Measurements from ENCODE around the gene CFAP161. TPM values are rescaled to one million over a fixed set of nuclear protein-coding genes. Genes with fewer than 3 reads are reported as not detected.

CFAP161 gene
- total and polyA plus RNA-seq, 2 donors from 2014 or later = 0.50 TPM; not detected in 1

DNA sequence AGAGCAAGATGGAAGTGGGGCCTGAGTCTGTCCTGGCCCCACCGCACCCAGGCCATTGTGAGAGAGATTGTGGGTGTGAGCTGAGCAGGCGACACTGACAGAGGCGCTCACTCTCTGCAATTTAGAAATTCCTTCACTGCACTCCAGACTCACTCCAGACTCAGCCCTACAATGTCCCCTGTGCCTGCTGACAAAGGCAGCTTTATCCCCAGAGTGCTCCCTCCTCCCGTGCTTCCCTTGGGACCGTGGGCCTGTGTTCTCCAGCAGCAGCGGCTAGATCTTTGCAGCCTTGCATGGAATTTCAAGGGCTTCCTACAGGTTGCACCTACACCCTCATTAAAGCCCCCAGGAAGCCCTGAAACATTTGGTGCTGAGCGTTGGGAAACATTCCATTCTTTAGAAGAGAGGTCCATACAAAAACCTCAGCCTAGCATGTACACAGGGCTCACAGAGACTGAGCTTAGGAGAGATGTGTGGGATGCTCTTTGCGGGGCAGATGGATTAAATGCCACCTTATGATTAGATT, 61.3 kb downstream of the CFAP161 start:
- no peaks in the 10 kb centered on the region for H3K9me3 ChIP-seq (ENCODE audit: control insufficient read depth in 2 of 3, insufficient read depth in 1 of 3, low read length in 3 of 3)
- no peaks in the 10 kb centered on the region for H3K4me1 ChIP-seq (ENCODE audit: control insufficient read depth in 2 of 3, insufficient read depth in 2 of 3, low read depth in 1 of 3, low read length in 3 of 3)
- TF ChIP-seq, protein P1, sequence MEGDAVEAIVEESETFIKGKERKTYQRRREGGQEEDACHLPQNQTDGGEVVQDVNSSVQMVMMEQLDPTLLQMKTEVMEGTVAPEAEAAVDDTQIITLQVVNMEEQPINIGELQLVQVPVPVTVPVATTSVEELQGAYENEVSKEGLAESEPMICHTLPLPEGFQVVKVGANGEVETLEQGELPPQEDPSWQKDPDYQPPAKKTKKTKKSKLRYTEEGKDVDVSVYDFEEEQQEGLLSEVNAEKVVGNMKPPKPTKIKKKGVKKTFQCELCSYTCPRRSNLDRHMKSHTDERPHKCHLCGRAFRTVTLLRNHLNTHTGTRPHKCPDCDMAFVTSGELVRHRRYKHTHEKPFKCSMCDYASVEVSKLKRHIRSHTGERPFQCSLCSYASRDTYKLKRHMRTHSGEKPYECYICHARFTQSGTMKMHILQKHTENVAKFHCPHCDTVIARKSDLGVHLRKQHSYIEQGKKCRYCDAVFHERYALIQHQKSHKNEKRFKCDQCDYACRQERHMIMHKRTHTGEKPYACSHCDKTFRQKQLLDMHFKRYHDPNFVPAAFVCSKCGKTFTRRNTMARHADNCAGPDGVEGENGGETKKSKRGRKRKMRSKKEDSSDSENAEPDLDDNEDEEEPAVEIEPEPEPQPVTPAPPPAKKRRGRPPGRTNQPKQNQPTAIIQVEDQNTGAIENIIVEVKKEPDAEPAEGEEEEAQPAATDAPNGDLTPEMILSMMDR (IDR thresholded peaks at IDR 0.05; ENCODE audit: borderline replicate concordance, extremely low read depth, insufficient read depth) = no peak
- FAIRE-seq (no peak), DNase-seq (no peak)
- H3K27ac ChIP-seq (ENCODE audit: low read depth in 2 of 2, low read length in 2 of 2) = no peak overlapping the region
- H3K27me3 ChIP-seq (ENCODE audit: control insufficient read depth, insufficient read depth, low read length) = no peaks in the 10 kb centered on the region
- H3K4me3 ChIP-seq (ENCODE audit: low read length in 3 of 3) = no peak overlapping the region
- intact Hi-C loops (cut with DNase I) = no loop called here
- H3K36me3 ChIP-seq (ENCODE audit: control insufficient read depth in 2 of 3, insufficient read depth in 3 of 3, low read length in 3 of 3) = no peaks in the 10 kb centered on the region
- no peak overlapping the region for H3K9ac ChIP-seq (ENCODE audit: low read length in 3 of 3)

DNA sequence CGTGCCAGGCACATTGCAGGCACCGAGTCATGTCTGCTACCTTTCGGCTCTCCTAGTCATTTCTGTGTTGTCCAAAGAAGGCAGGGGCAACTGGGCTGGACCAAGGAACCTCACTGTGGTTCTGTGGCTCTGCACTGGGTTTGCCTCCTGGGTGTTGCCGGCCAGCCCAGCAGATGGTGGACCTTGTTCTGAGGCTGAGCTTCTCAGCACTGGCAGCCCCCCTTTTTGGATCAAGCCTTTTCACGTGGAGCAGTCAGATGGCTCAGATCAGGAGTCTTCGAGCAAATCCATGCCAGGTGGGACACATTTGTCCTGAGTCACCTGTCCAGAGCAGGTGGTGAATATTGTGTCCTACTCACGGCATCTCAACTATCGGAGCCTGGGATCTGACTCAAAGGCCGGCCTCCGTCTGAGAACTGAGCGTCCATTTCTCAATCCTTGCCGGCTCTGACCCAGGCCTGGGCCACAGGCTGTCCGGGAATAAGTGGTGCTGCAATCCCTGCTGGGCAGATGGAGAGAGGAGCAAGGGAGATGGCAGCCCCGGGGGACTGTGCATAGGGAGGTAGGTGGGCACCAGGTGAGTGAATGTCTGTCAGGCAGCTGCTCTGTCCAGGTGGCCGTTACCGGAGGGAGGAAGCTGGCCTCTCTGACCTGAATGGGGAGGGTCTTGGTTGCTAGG, 62.6 kb downstream of the CFAP161 start, which contains the start of gene IL16:
TSS of gene IL16 (plus strand) at position 304 of the 679 bp plus-strand sequence. CDS start 28,521 bp downstream, outside the sequence.
- H3K27ac ChIP-seq (ENCODE audit: low read depth in 2 of 2, low read length in 2 of 2) = no peak within 1 kb of the TSS
- TF ChIP-seq, protein P1 (IDR thresholded peaks at IDR 0.05; ENCODE audit: borderline replicate concordance, extremely low read depth, insufficient read depth) = no peak
- H3K27me3 ChIP-seq (ENCODE audit: control insufficient read depth, insufficient read depth, low read length) = no peaks in the 10 kb centered on the region
- H3K4me3 ChIP-seq (ENCODE audit: low read length in 3 of 3) = no peak within 1 kb of the TSS
- H3K36me3 ChIP-seq (ENCODE audit: control insufficient read depth in 2 of 3, insufficient read depth in 3 of 3, low read length in 3 of 3) = no peaks in the 10 kb centered on the region
- no peaks in the 10 kb centered on the region for H3K9me3 ChIP-seq (ENCODE audit: control insufficient read depth in 2 of 3, insufficient read depth in 1 of 3, low read length in 3 of 3)
- no peak for DNase-seq
- intact Hi-C loops (cut with DNase I) = no loop called here
- H3K9ac ChIP-seq (ENCODE audit: low read length in 3 of 3) = no peak within 1 kb of the TSS
- no peak for FAIRE-seq
- H3K4me1 ChIP-seq (ENCODE audit: control insufficient read depth in 2 of 3, insufficient read depth in 2 of 3, low read depth in 1 of 3, low read length in 3 of 3) = no peaks in the 10 kb centered on the region

DNA sequence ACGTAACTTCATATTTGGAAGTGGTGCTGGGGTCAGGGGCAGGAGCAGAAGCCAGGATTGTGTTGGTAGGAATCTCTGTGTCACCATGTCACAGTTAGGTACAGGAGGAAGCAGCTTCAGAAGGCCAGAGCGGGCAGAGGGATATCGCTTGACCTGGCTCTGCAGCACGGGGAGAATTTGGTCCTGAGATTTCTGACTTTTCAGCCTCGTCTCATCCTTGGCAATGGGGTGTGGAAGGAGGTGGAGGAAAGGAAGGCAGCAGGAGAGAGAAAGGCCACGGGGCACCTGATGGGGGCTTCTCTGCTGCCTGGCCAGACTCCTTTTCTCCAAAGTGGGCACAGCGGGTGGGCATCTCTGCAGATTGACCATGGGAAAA, 63.2 kb downstream of the CFAP161 start:
- TF ChIP-seq, protein P1 (IDR thresholded peaks at IDR 0.05; ENCODE audit: borderline replicate concordance, extremely low read depth, insufficient read depth) = no peak
- no peak for FAIRE-seq

More for the DNA sequence above, 63.2 kb downstream of the CFAP161 start:
- no peaks in the 10 kb centered on the region for H3K9me3 ChIP-seq (ENCODE audit: control insufficient read depth in 2 of 3, insufficient read depth in 1 of 3, low read length in 3 of 3)
- no peaks in the 10 kb centered on the region for H3K4me1 ChIP-seq (ENCODE audit: control insufficient read depth in 2 of 3, insufficient read depth in 2 of 3, low read depth in 1 of 3, low read length in 3 of 3)
- H3K9ac ChIP-seq (ENCODE audit: low read length in 3 of 3) = no peak overlapping the region
- no peak for DNase-seq
- H3K27me3 ChIP-seq (ENCODE audit: control insufficient read depth, insufficient read depth, low read length) = no peaks in the 10 kb centered on the region
- H3K36me3 ChIP-seq (ENCODE audit: control insufficient read depth in 2 of 3, insufficient read depth in 3 of 3, low read length in 3 of 3) = no peaks in the 10 kb centered on the region
- H3K4me3 ChIP-seq (ENCODE audit: low read length in 3 of 3) = no peak overlapping the region
- intact Hi-C loops (cut with DNase I) = no loop called here
- H3K27ac ChIP-seq (ENCODE audit: low read depth in 2 of 2, low read length in 2 of 2) = no peak overlapping the region
